Calu3 (cell line): ENCODE measurements around the gene DDX51. TPM values are rescaled to one million over a fixed set of nuclear protein-coding genes. Genes with fewer than 3 reads are reported as not detected.
"Not testable (repeated sequence)": the region's sequence is repeated elsewhere in the genome, so short reads cannot be mapped to it uniquely, and the experiment has no call there.

Source experiments
- BruUV-seq: library from RNA; stranded (reverse); fragments of 400-500 nt; replicated peaks from 2 replicates; lab custom pipeline; 2021; lab: Mats Ljungman, UMichigan
- CTCF ChIA-PET: fragments of 300-600 bp; sonication (Branson Sonifier 250); formaldehyde crosslinking; loops from one replicate; lab custom pipeline; 2022; ENCODE audit warnings: antibody characterized with exemption; lab: Charles Lee
- DNase-seq: peaks from one replicate; pipeline ENCODE4 v3.0.0; 2022
- H3K27ac Mint-ChIP-seq: one replicate; pipeline ENCODE4 v1.8.0; 2022; ENCODE audit warnings: mixed read lengths; ENCODE audit not compliant: unreplicated experiment
- H3K27me3 Mint-ChIP-seq: one replicate; pipeline ENCODE4 v1.8.0; 2022; ENCODE audit warnings: mixed read lengths; ENCODE audit not compliant: unreplicated experiment
- H3K36me3 Mint-ChIP-seq: one replicate; pipeline ENCODE4 v1.8.0; 2022; ENCODE audit warnings: mild to moderate bottlenecking, moderate library complexity, mixed read lengths; ENCODE audit not compliant: insufficient read depth, unreplicated experiment
- H3K4me1 Mint-ChIP-seq: one replicate; pipeline ENCODE4 v1.8.0; 2022; ENCODE audit warnings: mild to moderate bottlenecking, low read depth, mixed read lengths; ENCODE audit not compliant: unreplicated experiment
- H3K4me3 Mint-ChIP-seq: one replicate; pipeline ENCODE4 v1.8.0; 2022; ENCODE audit warnings: mild to moderate bottlenecking, low read depth, moderate library complexity, mixed read lengths; ENCODE audit not compliant: unreplicated experiment
- H3K9me3 Mint-ChIP-seq: one replicate; pipeline ENCODE4 v1.8.0; 2022; ENCODE audit warnings: low read depth, mixed read lengths; ENCODE audit not compliant: unreplicated experiment
- CTCF ChIP-seq: fragments of 200-600 bp; IDR thresholded peaks from one replicate; pipeline ENCODE4 v1.8.0; 2022; ENCODE audit warnings: antibody characterized with exemption; ENCODE audit not compliant: unreplicated experiment
- intact Hi-C: fragments of 100-400 bp; cut with micrococcal nuclease; formaldehyde crosslinking; loops from one replicate; pipeline ENCODE4 v1.10.0; 2022; ENCODE audit not compliant: unreplicated experiment
- total RNA-seq: library from RNA; stranded (reverse); gene quantifications from 2 replicates; pipeline ENCODE4 v1.2.3, GENCODE V29; 2022

Gene DDX51
- total RNA-seq, 1 experiment from 2014 or later: 46.3 TPM

GRCh38 chr12:132103542-132104308, 40.4 kb downstream of the DDX51 start:
- no peak for DNase-seq
- TF ChIP-seq CTCF: no peak
- Mint-ChIP-seq H3K4me1 (no peaks in the 10 kb centered on the region), H3K27me3 (no peaks in the 10 kb centered on the region), H3K36me3 (peaks cover 41% of the 10 kb centered on the region), H3K4me3 (no peak overlapping the region), H3K27ac (no peak overlapping the region), H3K9me3 (no peaks in the 10 kb centered on the region)
- intact Hi-C loops: no loop called here
- CTCF ChIA-PET: no interaction called here
- BruUV-seq: no TSS peak

- H3K4me1 Mint-ChIP-seq, H3K4me3 Mint-ChIP-seq, H3K9me3 Mint-ChIP-seq, intact Hi-C loops, DNase-seq, H3K27me3 Mint-ChIP-seq, CTCF ChIA-PET, H3K27ac Mint-ChIP-seq, BruUV-seq: not testable (repeated sequence)
- H3K36me3 Mint-ChIP-seq: peaks cover 41% of the 10 kb centered on the region
Measured at GRCh38 chr12:132103072-132103471, 41.0 kb downstream of the DDX51 start.

- no peak for TF ChIP-seq CTCF
- Mint-ChIP-seq H3K36me3 (peaks cover 47% of the 10 kb centered on the region), H3K27ac (no peak overlapping the region), H3K4me1 (no peaks in the 10 kb centered on the region), H3K4me3 (no peak overlapping the region), H3K27me3 (no peaks in the 10 kb centered on the region), H3K9me3 (no peaks in the 10 kb centered on the region)
- intact Hi-C loops: no loop called here
- CTCF ChIA-PET: no interaction called here
- no TSS peak for BruUV-seq
- no peak for DNase-seq
Measured at GRCh38 chr12:132102297-132102696, 41.8 kb downstream of the DDX51 start.

- no peaks in the 10 kb centered on the region for H3K27me3 Mint-ChIP-seq
- no TSS peak for BruUV-seq
- peaks cover 5% of the 10 kb centered on the region for H3K9me3 Mint-ChIP-seq
- no peak overlapping the region for H3K27ac Mint-ChIP-seq
- H3K4me3 Mint-ChIP-seq: no peak overlapping the region
- intact Hi-C loops: no loop called here
- H3K4me1 Mint-ChIP-seq: peaks cover 6% of the 10 kb centered on the region
- no peak for DNase-seq
- CTCF ChIA-PET: no interaction called here
- H3K36me3 Mint-ChIP-seq: peaks cover 49% of the 10 kb centered on the region
- no peak for TF ChIP-seq CTCF
Measured at GRCh38 chr12:132100306-132101065, 43.6 kb downstream of the DDX51 start.
